A549 (cell line): ENCODE measurements around the gene PRSS53.

Source experiments
- BHLHE40 ChIP-seq: IDR thresholded peaks from 2 replicates; pipeline ENCODE4 v1.6.1; 2012; ENCODE audit warnings: low read depth, low read length, inconsistent platforms
- HOXB5 ChIP-seq: fragments of 250-450 bp; sonication (Bioruptor Pico); IDR thresholded peaks from 2 replicates; pipeline ENCODE4 v1.5.0; 2020; ENCODE audit warnings: mild to moderate bottlenecking, moderate library complexity
- POLR2A ChIP-seq: IDR thresholded peaks from 2 replicates; pipeline ENCODE4 v1.6.1; 2012; ENCODE audit warnings: mild to moderate bottlenecking, low read length
- POLR2AphosphoS2 ChIP-seq: conservative IDR thresholded peaks from 2 replicates; pipeline ENCODE4 v1.6.1; 2012; ENCODE audit warnings: low read length, improper control_type of control experiment, inconsistent platforms
- SREBF2 ChIP-seq: fragments of 450-650 bp; IDR thresholded peaks from 2 replicates; pipeline ENCODE4 v1.6.1; 2014; ENCODE audit warnings: mild to moderate bottlenecking, moderate library complexity
- TF ChIP-seq, protein P1 (sequence below): fragments of >200 bp; sonication (Bioruptor Twin); formaldehyde crosslinking; IDR thresholded peaks from 3 replicates; pipeline ENCODE4 v1.5.1; 2016
- TF ChIP-seq, protein P2 (sequence below): fragments of 450-650 bp; IDR thresholded peaks from 2 replicates; pipeline ENCODE4 v1.6.1; 2014; ENCODE audit warnings: antibody characterized with exemption

DNA sequence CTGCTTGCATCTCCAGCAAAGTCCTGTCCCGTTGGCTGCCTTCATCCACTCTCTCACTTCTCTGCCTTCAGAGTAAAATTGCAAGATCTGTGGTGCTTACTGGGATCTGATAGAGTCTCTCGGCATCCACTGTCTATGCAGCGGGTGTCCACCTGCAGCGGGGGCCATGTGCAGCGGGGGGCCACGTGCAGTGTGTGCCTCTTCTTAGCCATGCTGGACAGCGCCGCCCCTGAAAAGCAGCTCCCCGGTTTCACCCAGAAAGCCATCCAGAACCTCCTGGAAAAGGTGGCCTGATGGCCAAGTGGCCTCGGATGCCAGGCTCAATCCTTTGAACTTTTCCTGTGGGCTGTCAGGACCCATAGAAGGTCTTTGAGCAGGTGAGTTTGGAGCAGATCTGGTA lies 45.9 kb downstream of the PRSS53 start:
- TF ChIP-seq BHLHE40 (no peak), SREBF2 (no peak), POLR2A (no peak), HOXB5 (CRISPR knock-in tag) (no peak), POLR2AphosphoS2 (no peak)
- TF ChIP-seq, protein P1, sequence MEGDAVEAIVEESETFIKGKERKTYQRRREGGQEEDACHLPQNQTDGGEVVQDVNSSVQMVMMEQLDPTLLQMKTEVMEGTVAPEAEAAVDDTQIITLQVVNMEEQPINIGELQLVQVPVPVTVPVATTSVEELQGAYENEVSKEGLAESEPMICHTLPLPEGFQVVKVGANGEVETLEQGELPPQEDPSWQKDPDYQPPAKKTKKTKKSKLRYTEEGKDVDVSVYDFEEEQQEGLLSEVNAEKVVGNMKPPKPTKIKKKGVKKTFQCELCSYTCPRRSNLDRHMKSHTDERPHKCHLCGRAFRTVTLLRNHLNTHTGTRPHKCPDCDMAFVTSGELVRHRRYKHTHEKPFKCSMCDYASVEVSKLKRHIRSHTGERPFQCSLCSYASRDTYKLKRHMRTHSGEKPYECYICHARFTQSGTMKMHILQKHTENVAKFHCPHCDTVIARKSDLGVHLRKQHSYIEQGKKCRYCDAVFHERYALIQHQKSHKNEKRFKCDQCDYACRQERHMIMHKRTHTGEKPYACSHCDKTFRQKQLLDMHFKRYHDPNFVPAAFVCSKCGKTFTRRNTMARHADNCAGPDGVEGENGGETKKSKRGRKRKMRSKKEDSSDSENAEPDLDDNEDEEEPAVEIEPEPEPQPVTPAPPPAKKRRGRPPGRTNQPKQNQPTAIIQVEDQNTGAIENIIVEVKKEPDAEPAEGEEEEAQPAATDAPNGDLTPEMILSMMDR = no peak
- TF ChIP-seq, protein P2, sequence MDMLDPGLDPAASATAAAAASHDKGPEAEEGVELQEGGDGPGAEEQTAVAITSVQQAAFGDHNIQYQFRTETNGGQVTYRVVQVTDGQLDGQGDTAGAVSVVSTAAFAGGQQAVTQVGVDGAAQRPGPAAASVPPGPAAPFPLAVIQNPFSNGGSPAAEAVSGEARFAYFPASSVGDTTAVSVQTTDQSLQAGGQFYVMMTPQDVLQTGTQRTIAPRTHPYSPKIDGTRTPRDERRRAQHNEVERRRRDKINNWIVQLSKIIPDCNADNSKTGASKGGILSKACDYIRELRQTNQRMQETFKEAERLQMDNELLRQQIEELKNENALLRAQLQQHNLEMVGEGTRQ = no peak
